BLaER1 treated with 17β-estradiol and CSF1 and Interleukin-3, amounts not matched to agents 10 nM and 100 nM (cell line): ENCODE data around the gene SIX3.
A peak's percentile ranks its signal among the peaks of the same experiment; 100 is the strongest.

ENCODE experiments used
- H3K27ac ChIP-seq, 11 experiments: shearing (Covaris generic); formaldehyde crosslinking; 2 replicates each; pipeline ENCODE4 v1.8.1; 2022
- H3K27me3 ChIP-seq, 11 experiments: shearing (Covaris generic); formaldehyde crosslinking; 2 replicates each; pipeline ENCODE4 v1.8.1; 2022
- H3K36me3 ChIP-seq, 11 experiments: shearing (Covaris generic); formaldehyde crosslinking; 2 replicates each; pipeline ENCODE4 v1.8.1; 2022
- H3K4me1 ChIP-seq, 10 experiments: shearing (Covaris generic); formaldehyde crosslinking; 2 replicates each; pipeline ENCODE4 v1.8.1; 2022
- H3K4me2 ChIP-seq, 11 experiments: shearing (Covaris generic); formaldehyde crosslinking; 2 replicates each; pipeline ENCODE4 v1.8.1; 2022
- H3K4me3 ChIP-seq, 10 experiments: shearing (Covaris generic); formaldehyde crosslinking; 2 replicates each; pipeline ENCODE4 v1.8.1; 2022
- H3K9ac ChIP-seq, 11 experiments: shearing (Covaris generic); formaldehyde crosslinking; 2 replicates each; pipeline ENCODE4 v1.8.1; 2022
- H3K9me3 ChIP-seq, 11 experiments: shearing (Covaris generic); formaldehyde crosslinking; replicated peaks in 1 of 11; 2 replicates each; pipeline ENCODE4 v1.8.1; 2022
- H4K20me1 ChIP-seq, 11 experiments: shearing (Covaris generic); formaldehyde crosslinking; 2 replicates each; pipeline ENCODE4 v1.8.1; 2022
- Cebpa-rat ChIP-seq, 11 experiments: shearing (Covaris generic); IDR thresholded peaks; 2 replicates each; pipeline ENCODE4 v1.8.1; 2022

Gene SIX3

DNA sequence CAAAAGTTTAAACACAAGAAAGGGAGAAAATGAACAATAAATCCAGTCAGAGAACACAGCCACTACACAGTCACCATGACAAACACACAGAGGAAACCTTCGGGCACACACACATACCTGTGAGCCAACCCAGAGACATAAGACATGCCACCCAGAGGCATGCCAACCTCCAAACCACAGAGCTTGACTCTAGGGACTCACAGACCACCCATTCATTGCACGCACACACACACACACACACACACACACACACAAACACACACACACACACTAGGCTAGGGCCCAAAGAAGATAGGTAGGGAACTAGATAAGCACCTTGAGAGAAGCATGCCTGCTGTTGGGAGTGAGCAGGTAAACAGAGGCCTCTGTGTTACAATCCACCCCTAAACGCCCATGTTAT, 9.1 kb downstream of the SIX3 start:
- TF ChIP-seq Cebpa-rat (IDR thresholded peaks at IDR 0.05), result no peak
- peaks cover 100% of the 10 kb centered on the region in 11 experiments for H3K27me3 ChIP-seq
- no peak overlapping the region for H3K27ac ChIP-seq
- H3K36me3 ChIP-seq, result no peaks in the 10 kb centered on the region
- H3K4me3 ChIP-seq, result no peak overlapping the region
- H4K20me1 ChIP-seq, result peaks cover 0 to 80% (median 20%) of the 10 kb centered on the region in 11 experiments; a peak in 13 of 22 replicates
- no peak overlapping the region for H3K4me2 ChIP-seq
- H3K4me1 ChIP-seq, result peaks cover 0 to 12% (median 7%) of the 10 kb centered on the region in 10 experiments; a peak in 11 of 20 replicates
- H3K9me3 ChIP-seq, result no peaks in the 10 kb centered on the region; a peak in 2 of 22 replicates
- no peak overlapping the region for H3K9ac ChIP-seq

DNA sequence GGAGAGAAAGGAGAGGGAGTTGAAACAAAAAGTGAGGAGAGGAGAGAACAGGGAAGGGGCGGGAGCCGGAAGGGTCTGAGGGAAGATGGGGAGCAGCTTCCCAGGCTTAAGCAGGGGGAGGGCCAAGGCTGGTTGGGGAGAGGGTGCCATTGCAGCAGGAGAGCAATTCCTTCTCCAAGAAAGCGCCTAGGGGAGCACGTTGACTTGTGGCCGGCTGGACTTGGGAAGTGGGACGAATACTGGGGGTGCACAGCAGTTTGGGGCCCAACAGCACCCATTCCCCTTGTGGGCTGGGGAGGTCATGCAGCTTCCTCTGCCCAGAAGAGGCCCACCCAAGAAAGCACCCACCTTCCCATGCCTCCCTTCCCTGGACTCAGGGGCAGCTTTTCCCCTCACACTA, 9.6 kb downstream of the SIX3 start:
- H3K27ac ChIP-seq, result no peak overlapping the region
- H3K27me3 ChIP-seq, result peaks cover 97 to 100% (median 100%) of the 10 kb centered on the region in 11 experiments

DNA sequence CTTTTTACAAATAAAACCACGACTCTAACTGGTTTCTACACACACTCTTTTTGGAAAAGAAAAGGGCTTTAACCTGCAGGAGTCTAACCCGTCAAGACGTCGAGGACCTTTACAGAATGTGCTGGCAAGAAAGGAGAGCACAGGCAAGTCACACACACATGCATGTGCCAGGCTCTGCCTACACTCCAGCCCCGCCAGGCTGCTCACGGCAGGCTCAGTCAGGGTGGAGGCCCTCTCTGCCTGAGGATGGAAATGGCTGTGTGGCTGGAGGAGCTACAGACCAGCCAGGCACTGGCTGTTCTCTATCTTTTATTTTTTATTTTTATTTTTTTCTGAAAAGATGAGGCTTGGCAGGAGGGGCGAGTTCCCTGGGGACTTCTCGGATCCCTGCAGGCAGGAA, 10.2 kb downstream of the SIX3 start:
- no peak for TF ChIP-seq Cebpa-rat (IDR thresholded peaks at IDR 0.05)
- Histone ChIP-seq H4K20me1 (peaks cover 0 to 76% (median 20%) of the 10 kb centered on the region in 11 experiments; a peak in 13 of 22 replicates), H3K27me3 (peaks cover 91 to 100% (median 95%) of the 10 kb centered on the region in 11 experiments), H3K4me2 (peak overlapping the region in 10 of 11 experiments; percentile 7 to 58 (median 40); a peak in 13 of 22 replicates), H3K9me3 (no peaks in the 10 kb centered on the region; a peak in 2 of 22 replicates), H3K4me3 (peak overlapping the region in 6 of 10 experiments; percentile 15 to 34 (median 28); a peak in 4 of 20 replicates), H3K36me3 (no peaks in the 10 kb centered on the region), H3K9ac (no peak overlapping the region), H3K27ac (no peak overlapping the region), H3K4me1 (peaks cover 0 to 12% (median 7%) of the 10 kb centered on the region in 10 experiments; a peak in 11 of 20 replicates)

More for the DNA sequence above, 9.6 kb downstream of the SIX3 start:
- H3K36me3 ChIP-seq, result no peaks in the 10 kb centered on the region
- no peaks in the 10 kb centered on the region; a peak in 2 of 22 replicates for H3K9me3 ChIP-seq
- no peak for TF ChIP-seq Cebpa-rat (IDR thresholded peaks at IDR 0.05)
- H3K4me3 ChIP-seq, result no peak overlapping the region
- no peak overlapping the region for H3K4me2 ChIP-seq
- peaks cover 0 to 12% (median 7%) of the 10 kb centered on the region in 10 experiments; a peak in 11 of 20 replicates for H3K4me1 ChIP-seq
- peaks cover 0 to 79% (median 20%) of the 10 kb centered on the region in 11 experiments; a peak in 13 of 22 replicates for H4K20me1 ChIP-seq
- H3K9ac ChIP-seq, result no peak overlapping the region

DNA sequence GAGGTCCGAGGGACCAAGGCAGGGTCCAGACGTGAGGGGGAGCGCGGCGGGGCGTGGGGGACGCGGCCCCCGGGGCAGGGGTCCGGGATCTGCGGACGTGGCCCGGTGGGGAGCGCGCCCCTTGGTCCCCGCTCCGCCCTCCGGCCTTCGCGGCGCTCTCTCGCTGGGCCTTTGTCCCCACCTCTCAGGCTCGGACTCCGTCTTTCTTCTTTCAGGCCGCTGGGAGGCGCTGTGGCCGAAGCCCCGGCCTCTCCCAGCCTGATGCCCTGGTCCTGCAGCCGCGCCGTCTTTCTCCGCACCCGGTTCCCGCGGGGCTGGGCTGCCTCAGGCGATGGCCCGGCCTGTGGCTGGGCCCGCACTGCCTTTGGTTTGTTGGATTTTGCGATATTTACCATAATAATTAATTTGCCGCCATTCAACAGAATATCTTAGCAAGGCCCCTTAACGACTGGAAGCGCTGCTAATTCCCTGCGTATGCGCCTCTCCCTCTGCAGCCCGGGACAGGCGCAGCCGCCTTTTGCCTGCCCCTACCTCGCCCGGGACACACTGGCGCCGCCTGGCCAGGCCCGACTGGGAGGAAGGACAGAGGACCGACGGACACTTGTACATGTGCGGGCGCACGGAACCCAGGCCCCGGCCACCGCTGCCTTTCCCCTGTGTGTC, 10.8 kb downstream of the SIX3 start:
- H4K20me1 ChIP-seq, result peaks cover 0 to 72% (median 19%) of the 10 kb centered on the region in 11 experiments; a peak in 13 of 22 replicates
- H3K9ac ChIP-seq, result no peak overlapping the region
- no peak for TF ChIP-seq Cebpa-rat (IDR thresholded peaks at IDR 0.05)
- peak overlapping the region in 10 of 11 experiments; percentile 7 to 58 (median 40); a peak in 13 of 22 replicates for H3K4me2 ChIP-seq
- no peaks in the 10 kb centered on the region for H3K36me3 ChIP-seq
- H3K4me1 ChIP-seq, result peaks cover 0 to 12% (median 7%) of the 10 kb centered on the region in 10 experiments; a peak in 11 of 20 replicates
- H3K4me3 ChIP-seq, result peak overlapping the region in 6 of 10 experiments; percentile 15 to 34 (median 28); a peak in 5 of 20 replicates
- H3K27ac ChIP-seq, result no peak overlapping the region
- peaks cover 85 to 95% (median 90%) of the 10 kb centered on the region in 11 experiments for H3K27me3 ChIP-seq
- H3K9me3 ChIP-seq, result no peaks in the 10 kb centered on the region; a peak in 2 of 22 replicates

DNA sequence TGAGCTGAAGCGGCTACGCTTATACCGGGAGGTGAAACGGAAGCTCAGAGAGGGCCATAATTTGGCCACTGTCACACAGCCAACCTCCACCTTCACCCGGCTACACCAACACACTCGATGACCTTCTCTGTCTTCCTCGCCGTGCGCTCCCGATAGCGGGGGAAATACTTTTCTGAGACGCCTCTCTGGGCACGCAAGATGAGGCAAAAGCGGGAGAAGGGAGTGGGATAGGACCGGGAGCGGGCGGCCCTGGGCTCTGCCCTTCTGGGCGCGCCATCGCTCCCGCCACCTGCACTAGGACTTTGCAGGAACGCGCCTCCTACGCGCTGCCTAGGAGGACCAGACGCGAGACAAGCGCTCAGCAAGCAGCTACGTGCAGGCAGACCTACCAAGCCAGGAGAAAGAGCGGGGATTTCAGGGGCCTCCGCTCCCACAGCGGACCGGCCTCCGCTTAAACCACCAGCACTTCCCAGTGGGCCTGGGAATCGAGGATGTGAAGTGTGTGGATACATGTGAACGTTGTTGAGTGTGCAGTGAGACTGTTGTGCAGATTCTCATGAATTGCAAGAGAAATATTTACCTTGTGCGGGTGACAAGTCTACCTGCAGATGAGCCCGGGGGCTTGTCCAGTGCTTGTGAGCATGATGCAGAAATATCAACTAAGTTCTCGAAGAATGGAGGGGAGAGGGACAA, 11.4 kb downstream of the SIX3 start:
- peaks cover 0 to 12% (median 7%) of the 10 kb centered on the region in 10 experiments; a peak in 11 of 20 replicates for H3K4me1 ChIP-seq
- H3K27ac ChIP-seq, result no peak overlapping the region
- TF ChIP-seq Cebpa-rat (IDR thresholded peaks at IDR 0.05), result no peak
- peaks cover 78 to 88% (median 83%) of the 10 kb centered on the region in 11 experiments for H3K27me3 ChIP-seq
- no peak overlapping the region; a peak in 1 of 22 replicates for H3K4me2 ChIP-seq
- H3K9me3 ChIP-seq, result no peaks in the 10 kb centered on the region; a peak in 2 of 22 replicates
- no peaks in the 10 kb centered on the region for H3K36me3 ChIP-seq
- H4K20me1 ChIP-seq, result peaks cover 0 to 68% (median 19%) of the 10 kb centered on the region in 11 experiments; a peak in 13 of 22 replicates
- no peak overlapping the region for H3K9ac ChIP-seq
- H3K4me3 ChIP-seq, result no peak overlapping the region

DNA sequence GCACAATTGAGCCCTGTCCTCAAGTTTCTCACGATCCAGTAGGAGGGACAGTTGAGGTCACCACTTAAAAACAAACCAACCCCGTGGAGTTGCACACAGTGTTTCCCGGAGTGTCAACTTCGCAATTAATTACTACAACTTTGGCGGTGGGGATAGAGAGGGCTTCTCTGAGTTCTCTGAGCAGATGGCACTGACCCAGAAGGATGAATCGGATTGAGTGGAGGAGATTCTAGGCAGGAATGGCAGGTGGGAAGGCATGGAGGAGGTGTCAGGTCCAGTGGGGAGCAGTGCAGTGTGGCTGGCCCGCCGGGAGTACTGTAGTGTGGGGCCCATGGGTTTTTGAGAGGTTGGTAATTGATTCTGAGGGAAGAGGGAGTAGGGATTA, 12.0 kb downstream of the SIX3 start:
- H3K27me3 ChIP-seq, result peaks cover 73 to 82% (median 78%) of the 10 kb centered on the region in 11 experiments
- H3K36me3 ChIP-seq, result no peaks in the 10 kb centered on the region
- no peak overlapping the region for H3K9ac ChIP-seq
- no peak for TF ChIP-seq Cebpa-rat (IDR thresholded peaks at IDR 0.05)
- peaks cover 0 to 12% (median 7%) of the 10 kb centered on the region in 10 experiments; a peak in 11 of 20 replicates for H3K4me1 ChIP-seq
- H3K27ac ChIP-seq, result no peak overlapping the region
- H3K9me3 ChIP-seq, result no peaks in the 10 kb centered on the region; a peak in 2 of 22 replicates
- no peak overlapping the region for H3K4me3 ChIP-seq
- peaks cover 0 to 63% (median 19%) of the 10 kb centered on the region in 11 experiments; a peak in 13 of 22 replicates for H4K20me1 ChIP-seq
- H3K4me2 ChIP-seq, result no peak overlapping the region

DNA sequence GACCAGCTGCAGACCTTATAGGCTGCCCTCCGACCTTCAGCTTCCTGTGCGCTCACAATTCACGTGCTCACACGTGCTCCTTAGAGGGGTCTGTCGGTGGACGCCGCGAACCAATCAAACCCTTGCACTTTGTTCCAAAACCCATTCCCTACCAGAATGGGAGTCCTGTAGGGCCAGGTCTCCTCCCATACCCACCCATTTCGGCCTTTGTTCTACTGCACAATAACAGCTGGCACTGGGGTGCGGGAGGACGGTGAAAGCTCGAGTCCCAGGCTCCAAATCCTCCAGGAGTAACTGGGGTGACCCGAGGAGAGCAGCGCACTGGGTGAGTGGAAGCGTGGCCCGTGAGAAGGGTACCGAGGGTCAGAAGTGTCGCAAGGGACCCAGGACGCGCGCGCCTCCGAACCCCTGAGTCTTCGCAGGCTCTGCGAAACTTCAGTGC, 13.0 kb downstream of the SIX3 start:
- Histone ChIP-seq H4K20me1 (peaks cover 0 to 55% (median 19%) of the 10 kb centered on the region in 11 experiments; a peak in 13 of 22 replicates), H3K4me2 (no peak overlapping the region), H3K9ac (no peak overlapping the region), H3K4me1 (peaks cover 0 to 12% (median 7%) of the 10 kb centered on the region in 10 experiments; a peak in 11 of 20 replicates), H3K27ac (no peak overlapping the region), H3K4me3 (no peak overlapping the region), H3K9me3 (no peaks in the 10 kb centered on the region; a peak in 2 of 22 replicates), H3K36me3 (no peaks in the 10 kb centered on the region), H3K27me3 (peaks cover 63 to 73% (median 68%) of the 10 kb centered on the region in 11 experiments)
- TF ChIP-seq Cebpa-rat (IDR thresholded peaks at IDR 0.05), result no peak

DNA sequence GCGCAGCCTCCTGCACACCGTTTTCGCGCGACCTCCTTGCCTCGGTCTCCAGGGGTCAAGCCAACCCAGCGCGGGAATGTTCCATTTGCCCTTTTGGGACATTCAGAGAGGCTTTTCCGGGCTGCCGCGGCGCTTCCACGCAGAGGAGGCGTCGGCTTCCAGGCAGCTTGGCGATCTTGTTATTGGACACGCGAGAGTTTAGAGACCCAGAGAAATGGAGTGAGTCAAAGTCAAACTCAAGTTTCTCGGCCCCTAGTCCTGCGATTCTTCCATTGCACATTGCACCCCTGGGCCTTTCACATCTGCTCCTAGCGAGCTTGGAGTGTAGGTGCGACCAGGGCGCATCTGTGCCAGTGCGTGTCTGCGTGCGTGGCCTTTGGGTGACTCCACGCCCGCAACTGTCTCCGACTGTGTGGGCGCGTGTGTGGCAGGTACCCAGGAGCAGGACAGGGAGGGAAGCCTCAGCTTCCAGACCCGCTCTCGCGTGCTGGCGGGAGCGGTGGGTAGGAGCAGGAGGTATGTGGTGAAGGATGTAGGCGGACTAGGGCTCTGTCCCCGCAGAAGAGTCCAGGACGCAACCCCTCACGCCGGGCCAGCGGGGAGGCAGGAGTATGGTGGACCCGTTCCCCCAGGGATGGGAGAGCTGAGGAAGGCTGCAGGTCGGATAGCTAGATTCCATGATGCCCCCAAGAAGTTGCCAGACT, 13.5 kb downstream of the SIX3 start:
- H3K27ac ChIP-seq, result no peak overlapping the region
- peak overlapping the region; percentile 12 to 52 (median 44); a peak in 16 of 20 replicates for H3K4me3 ChIP-seq
- peaks cover 0 to 55% (median 19%) of the 10 kb centered on the region in 11 experiments; a peak in 13 of 22 replicates for H4K20me1 ChIP-seq
- peaks cover 0 to 15% (median 7%) of the 10 kb centered on the region in 10 experiments; a peak in 11 of 20 replicates for H3K4me1 ChIP-seq
- no peak overlapping the region for H3K9ac ChIP-seq
- no peaks in the 10 kb centered on the region for H3K36me3 ChIP-seq
- no peaks in the 10 kb centered on the region; a peak in 2 of 22 replicates for H3K9me3 ChIP-seq
- H3K27me3 ChIP-seq, result peaks cover 58 to 67% (median 62%) of the 10 kb centered on the region in 11 experiments
- no peak for TF ChIP-seq Cebpa-rat (IDR thresholded peaks at IDR 0.05)
- peak overlapping the region; percentile 62 to 88 (median 73) for H3K4me2 ChIP-seq
